Esophagus squamous epithelium (tissue), 4 donors: ENCODE measurements around the gene PZP.

Experiments used
- POLR2A ChIP-seq, 4 donors: fragments of 450-650 bp; IDR thresholded peaks; one replicate each; pipeline ENCODE4 v1.6.1; 2017; ENCODE audit warnings: antibody characterized with exemption in 4 of 4, mild to moderate bottlenecking in 4 of 4, moderate library complexity in 3 of 4
- TF ChIP-seq, protein P1 (sequence below), 6 experiments: fragments of 450-650 bp in 4 of 6; fragments of 200-600 bp in 2 of 6; sonication (generic) in 2 of 6; IDR thresholded peaks; one replicate each; pipeline ENCODE4 v1.5.1; 2016 to 2019; ENCODE audit warnings: antibody characterized with exemption in 6 of 6, mild to moderate bottlenecking in 4 of 6, moderate library complexity in 4 of 6

DNA sequence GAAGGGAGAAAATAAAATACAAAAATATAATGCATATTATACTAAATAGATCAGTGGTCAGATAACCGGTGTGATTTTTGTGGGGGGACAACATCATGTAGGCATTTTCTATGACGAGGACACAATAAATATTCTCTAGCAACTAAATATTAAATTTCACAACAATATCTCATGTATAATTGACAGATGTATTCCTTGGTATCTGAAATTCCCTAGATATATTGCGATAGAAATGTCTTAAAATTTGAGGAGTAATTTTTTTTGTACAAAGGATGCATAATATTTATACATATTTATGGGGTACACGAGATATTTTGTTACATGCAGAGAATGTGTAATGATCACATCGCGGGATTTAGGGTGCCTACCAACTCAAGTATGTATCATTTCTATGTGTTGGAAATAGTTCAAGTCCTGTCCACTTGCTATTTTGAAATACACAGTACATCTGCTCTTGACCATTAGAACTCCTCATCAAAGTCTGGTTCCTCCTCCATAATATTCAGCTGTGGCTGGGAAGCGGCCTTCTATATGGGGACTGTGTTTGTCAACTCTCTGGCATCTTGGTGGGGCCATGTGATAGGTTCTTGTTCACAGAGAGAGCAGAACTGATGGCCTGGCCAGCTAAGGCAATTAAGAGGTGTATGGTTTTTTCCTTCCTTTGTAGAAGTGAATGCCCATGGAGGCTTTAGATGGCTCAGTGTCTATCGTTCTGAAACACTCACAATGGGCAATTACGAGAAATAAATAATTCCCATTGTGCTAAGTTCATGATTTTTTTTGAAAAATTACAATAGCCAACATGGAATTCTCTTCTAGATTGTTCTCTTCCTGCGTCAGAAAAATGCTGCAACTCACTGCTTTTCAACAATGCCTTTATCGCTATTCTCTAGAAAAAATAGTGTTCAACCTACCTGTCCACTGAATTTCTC lies 101.3 kb downstream of the PZP start:
- TF ChIP-seq, protein P1, sequence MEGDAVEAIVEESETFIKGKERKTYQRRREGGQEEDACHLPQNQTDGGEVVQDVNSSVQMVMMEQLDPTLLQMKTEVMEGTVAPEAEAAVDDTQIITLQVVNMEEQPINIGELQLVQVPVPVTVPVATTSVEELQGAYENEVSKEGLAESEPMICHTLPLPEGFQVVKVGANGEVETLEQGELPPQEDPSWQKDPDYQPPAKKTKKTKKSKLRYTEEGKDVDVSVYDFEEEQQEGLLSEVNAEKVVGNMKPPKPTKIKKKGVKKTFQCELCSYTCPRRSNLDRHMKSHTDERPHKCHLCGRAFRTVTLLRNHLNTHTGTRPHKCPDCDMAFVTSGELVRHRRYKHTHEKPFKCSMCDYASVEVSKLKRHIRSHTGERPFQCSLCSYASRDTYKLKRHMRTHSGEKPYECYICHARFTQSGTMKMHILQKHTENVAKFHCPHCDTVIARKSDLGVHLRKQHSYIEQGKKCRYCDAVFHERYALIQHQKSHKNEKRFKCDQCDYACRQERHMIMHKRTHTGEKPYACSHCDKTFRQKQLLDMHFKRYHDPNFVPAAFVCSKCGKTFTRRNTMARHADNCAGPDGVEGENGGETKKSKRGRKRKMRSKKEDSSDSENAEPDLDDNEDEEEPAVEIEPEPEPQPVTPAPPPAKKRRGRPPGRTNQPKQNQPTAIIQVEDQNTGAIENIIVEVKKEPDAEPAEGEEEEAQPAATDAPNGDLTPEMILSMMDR (IDR thresholded peaks at IDR 0.05) = no peak
- no peak for TF ChIP-seq POLR2A (IDR thresholded peaks at IDR 0.05)
